CD4-positive, CD25-positive, alpha-beta regulatory T cell (primary cell): ENCODE results near the gene LIN7B. TPM values are rescaled to one million over a fixed set of nuclear protein-coding genes. Genes with fewer than 3 reads are reported as not detected.
"Not testable (repeated sequence)": the region's sequence is repeated elsewhere in the genome, so short reads cannot be mapped to it uniquely, and the experiment has no call there.

Source experiments
- ATAC-seq, 2 donors: fragments of 150-1000 bp; cut with Tn5 transposase; one replicate each; pipeline ENCODE4 v1.10.0; 2021; ENCODE audit warnings: low read depth in 2 of 2, moderate number of reproducible peaks in 2 of 2, moderate library complexity in 1 of 2
- DNase-seq, 3 donors: peaks; one replicate each; pipeline versions ENCODE4 v3.0.0 to v3.0.0-alpha.2; 2012 to 2022; ENCODE audit warnings: mixed read lengths in 1 of 3
- H3K27ac ChIP-seq: one replicate; pipeline ENCODE4 v1.7.0; 2013; ENCODE audit warnings: mild to moderate bottlenecking, low read length; ENCODE audit not compliant: insufficient read depth, poor library complexity, severe bottlenecking
- H3K27me3 ChIP-seq: one replicate; pipeline ENCODE4 v1.7.0; 2013; ENCODE audit warnings: low read length; ENCODE audit not compliant: control insufficient read depth, insufficient read depth
- H3K36me3 ChIP-seq: one replicate; pipeline ENCODE4 v1.7.0; 2013; ENCODE audit warnings: mild to moderate bottlenecking, low read length, moderate library complexity; ENCODE audit not compliant: control insufficient read depth, insufficient read depth
- H3K4me1 ChIP-seq: 2 replicates; pipeline ENCODE4 v1.7.0; 2013; ENCODE audit warnings: mild to moderate bottlenecking, low read length; ENCODE audit not compliant: insufficient read depth, control insufficient read depth, poor library complexity, severe bottlenecking
- H3K4me3 ChIP-seq: one replicate; pipeline ENCODE4 v1.7.0; 2013; ENCODE audit warnings: low read depth, mild to moderate bottlenecking, low read length, moderate library complexity
- H3K9me3 ChIP-seq, 2 experiments: 1 replicate in 1 of 2; 2 replicates in 1 of 2; pipeline ENCODE4 v1.7.0; 2013; ENCODE audit warnings: low read length in 2 of 2, mild to moderate bottlenecking in 1 of 2, moderate library complexity in 1 of 2; ENCODE audit not compliant: control insufficient read depth in 2 of 2
- H3K27ac Mint-ChIP-seq, 3 donors: one replicate each; pipeline ENCODE4 v1.8.0; 2020 to 2022; ENCODE audit warnings: mild to moderate bottlenecking in 3 of 3, mixed read lengths in 3 of 3, moderate library complexity in 2 of 3
- H3K27me3 Mint-ChIP-seq: one replicate; pipeline ENCODE4 v1.8.0; 2022; ENCODE audit warnings: mild to moderate bottlenecking, mixed read lengths
- H3K36me3 Mint-ChIP-seq: one replicate; pipeline ENCODE4 v1.8.0; 2020; ENCODE audit warnings: mixed read lengths
- H3K4me1 Mint-ChIP-seq, 4 donors: one replicate each; pipeline ENCODE4 v1.8.0; 2020 to 2022; ENCODE audit warnings: mixed read lengths in 4 of 4, mild to moderate bottlenecking in 1 of 4
- H3K4me3 Mint-ChIP-seq, 4 donors: one replicate each; pipeline ENCODE4 v1.8.0; 2020 to 2022; ENCODE audit warnings: mild to moderate bottlenecking in 4 of 4, mixed read lengths in 4 of 4, moderate library complexity in 3 of 4
- H3K9me3 Mint-ChIP-seq, 7 donors: one replicate each; pipeline ENCODE4 v1.8.0; 2020 to 2022; ENCODE audit warnings: mixed read lengths in 7 of 7, mild to moderate bottlenecking in 3 of 7, moderate library complexity in 2 of 7
- polyA plus RNA-seq, 4 donors: library from polyadenylated mRNA; unstranded; fragments of 300-500 nt; fragmentation: Illumina TruSeq; gene quantifications; one replicate each; pipeline ENCODE4 v1.2.3, GENCODE V29; 2021
- total RNA-seq: library from RNA; stranded (reverse); gene quantifications from one replicate; pipeline ENCODE4 v1.2.3, GENCODE V29; 2022

LIN7B gene
- total and polyA plus RNA-seq, 5 donors from 2014 or later = 2.6 to 5.5 (median 4.4) TPM

DNA sequence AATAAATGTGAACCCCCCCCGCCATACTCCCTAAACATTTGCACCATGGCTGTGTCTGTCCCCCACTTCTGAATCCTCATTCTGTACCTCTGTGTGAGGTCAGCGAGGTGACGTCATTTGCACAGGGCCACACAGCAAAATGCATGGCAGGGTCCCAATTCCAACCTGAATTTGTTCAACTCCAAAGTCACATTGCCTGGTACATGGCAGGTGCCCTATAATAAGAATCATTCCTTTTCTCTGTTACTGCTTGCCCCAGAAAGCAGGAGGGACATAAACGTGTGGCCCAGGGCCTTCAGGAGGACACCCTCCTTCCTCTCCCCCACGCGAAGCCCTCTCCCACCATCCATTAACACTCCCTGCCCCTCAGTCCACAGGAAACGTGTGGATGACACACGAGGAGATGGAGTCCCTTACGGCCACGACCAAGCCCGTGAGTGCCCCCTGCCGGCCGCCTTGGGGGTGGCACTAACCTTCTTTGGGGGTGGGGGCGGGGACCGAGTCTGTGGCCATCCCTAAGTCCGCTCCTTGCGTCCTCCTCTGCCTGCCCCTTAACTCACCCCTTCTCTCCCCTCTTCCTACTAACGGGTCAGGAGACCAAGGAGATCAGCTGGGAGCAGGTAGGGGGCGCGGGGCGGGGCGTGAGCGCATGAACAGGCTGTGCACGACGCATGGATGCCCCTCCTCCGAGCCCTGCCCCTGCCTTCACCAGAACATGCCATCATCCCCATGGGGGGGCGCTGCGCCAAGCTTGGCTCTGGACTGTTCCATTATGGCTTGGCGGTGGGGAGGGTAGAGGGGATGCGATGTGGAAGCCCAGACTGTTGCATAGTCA lies 31.6 kb downstream of the LIN7B start:
- no peaks in the 10 kb centered on the region for H3K36me3 ChIP-seq
- ATAC-seq = peak; percentile 45 to 51
- H3K27me3 ChIP-seq = peaks cover 13% of the 10 kb centered on the region
- H3K9me3 ChIP-seq = peaks cover 0 to 4% of the 10 kb centered on the region in 2 experiments
- DNase-seq = peak; percentile 64 to 72 (median 71)
- Mint-ChIP-seq H3K27me3 (peaks cover 72% of the 10 kb centered on the region), H3K27ac (peak overlapping the region in 2 of 3 donors; percentile 19 to 84), H3K9me3 (no peaks in the 10 kb centered on the region), H3K36me3 (peaks cover 3% of the 10 kb centered on the region), H3K4me3 (peak overlapping the region in 1 of 4 donors; percentile 8), H3K4me1 (peaks cover 0 to 44% (median 27%) of the 10 kb centered on the region in 4 donors)
- no peak overlapping the region for H3K27ac ChIP-seq
- H3K4me1 ChIP-seq = peaks cover 37% of the 10 kb centered on the region
- H3K4me3 ChIP-seq = no peak overlapping the region

DNA sequence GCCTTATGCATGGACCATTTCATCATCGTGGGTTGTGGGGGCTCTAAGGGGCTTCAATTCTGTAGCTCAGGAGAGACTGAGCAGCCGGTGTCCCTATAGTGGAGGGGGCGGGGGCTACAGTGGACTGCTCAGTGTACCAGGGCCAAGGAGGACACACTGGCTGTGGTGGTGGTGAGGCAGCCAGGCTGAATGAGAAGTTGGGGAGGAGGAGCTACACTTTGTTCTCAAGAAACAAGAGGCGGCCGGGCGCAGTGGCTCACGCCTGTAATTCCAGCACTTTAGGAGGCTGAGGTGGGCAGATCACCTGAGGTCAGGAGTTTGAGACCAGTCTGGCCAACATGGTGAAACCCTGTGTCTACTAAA lies 32.2 kb downstream of the LIN7B start:
- Histone ChIP-seq H3K4me1 (peaks cover 43% of the 10 kb centered on the region), H3K27me3 (peaks cover 18% of the 10 kb centered on the region)
- ATAC-seq, H3K27ac ChIP-seq, H3K9me3 ChIP-seq, H3K4me3 Mint-ChIP-seq, H3K36me3 ChIP-seq, H3K9me3 Mint-ChIP-seq, H3K36me3 Mint-ChIP-seq, H3K27ac Mint-ChIP-seq, H3K4me3 ChIP-seq, DNase-seq: not testable (repeated sequence)
- peaks cover 72% of the 10 kb centered on the region for H3K27me3 Mint-ChIP-seq
- H3K4me1 Mint-ChIP-seq = peaks cover 0 to 46% (median 27%) of the 10 kb centered on the region in 4 donors

DNA sequence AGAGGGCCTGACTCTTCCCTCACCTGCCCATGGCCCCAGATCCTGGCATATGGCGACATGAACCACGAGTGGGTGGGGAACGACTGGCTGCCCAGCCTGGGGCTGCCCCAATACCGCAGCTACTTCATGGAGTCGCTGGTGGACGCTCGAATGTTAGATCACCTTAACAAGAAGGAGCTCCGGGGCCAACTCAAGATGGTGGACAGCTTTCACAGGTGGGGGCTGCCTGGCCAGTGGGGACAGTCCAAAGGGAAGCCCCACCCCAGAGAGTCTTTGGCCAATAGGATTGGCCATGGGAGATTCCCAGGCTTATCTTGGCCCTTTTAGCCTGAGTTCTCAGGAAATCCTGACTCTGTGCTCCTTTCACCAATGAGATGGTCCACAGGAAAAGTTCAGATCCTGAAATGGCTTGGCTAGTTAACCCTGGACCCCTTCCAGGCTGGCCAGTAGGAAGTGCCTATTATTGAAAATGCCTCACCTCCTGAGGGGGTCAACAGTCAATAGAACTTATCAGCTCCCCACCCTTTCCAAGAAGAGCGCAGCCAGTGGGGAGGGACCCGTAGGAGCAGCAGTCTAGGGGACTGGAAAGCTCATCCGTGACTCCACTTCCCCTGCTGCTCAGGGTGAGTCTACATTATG lies 34.0 kb downstream of the LIN7B start:
- ATAC-seq = no peak
- Histone ChIP-seq H3K36me3 (no peaks in the 10 kb centered on the region), H3K27me3 (peaks cover 20% of the 10 kb centered on the region), H3K4me3 (no peak overlapping the region), H3K4me1 (peaks cover 41% of the 10 kb centered on the region), H3K9me3 (peaks cover 0 to 12% of the 10 kb centered on the region in 2 experiments), H3K27ac (no peak overlapping the region)
- Mint-ChIP-seq H3K4me1 (peaks cover 0 to 50% (median 24%) of the 10 kb centered on the region in 4 donors), H3K4me3 (peak overlapping the region; percentile 13 to 89 (median 72)), H3K36me3 (peaks cover 3% of the 10 kb centered on the region), H3K27me3 (peaks cover 83% of the 10 kb centered on the region), H3K27ac (no peak overlapping the region), H3K9me3 (peaks cover 0 to 4% (median 0%) of the 10 kb centered on the region in 7 donors)
- no peak for DNase-seq

DNA sequence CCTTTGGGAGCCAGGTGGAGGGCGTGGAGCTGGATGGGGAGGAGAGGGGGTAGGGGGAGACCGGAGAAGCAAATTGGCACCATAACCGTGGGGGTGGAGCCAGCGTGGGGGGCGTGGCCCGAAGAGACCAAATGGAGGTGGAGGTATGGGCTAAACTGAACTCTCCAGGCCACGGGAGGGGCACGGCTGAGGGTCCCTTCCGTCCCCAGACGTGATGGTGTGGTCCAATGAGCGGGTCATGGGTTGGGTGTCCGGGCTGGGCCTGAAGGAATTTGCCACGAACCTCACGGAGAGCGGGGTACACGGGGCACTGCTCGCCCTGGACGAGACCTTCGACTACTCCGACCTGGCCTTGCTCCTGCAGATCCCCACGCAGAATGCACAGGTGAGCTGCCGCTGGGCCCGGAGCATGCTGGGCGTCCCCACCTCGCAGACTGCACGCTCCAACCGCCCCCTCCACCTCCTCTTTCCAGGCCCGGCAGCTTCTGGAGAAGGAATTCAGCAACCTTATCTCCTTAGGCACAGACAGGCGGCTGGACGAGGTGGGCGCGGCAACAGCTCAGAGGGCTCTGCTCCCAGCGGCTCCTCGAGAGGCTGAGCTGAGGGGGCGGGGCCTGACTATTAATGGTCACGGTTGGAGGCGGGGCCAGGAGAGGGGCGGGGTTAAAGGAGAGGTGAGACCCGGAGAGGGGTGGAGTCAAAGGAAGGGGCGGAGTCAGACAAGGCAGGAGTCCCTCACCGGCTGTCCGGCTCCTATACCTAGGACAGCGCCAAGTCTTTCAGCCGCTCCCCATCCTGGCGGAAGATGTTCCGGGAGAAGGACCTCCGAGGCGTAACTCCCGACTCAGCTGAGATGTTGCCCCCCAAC lies 34.8 kb downstream of the LIN7B start:
- no peak overlapping the region for H3K27ac ChIP-seq
- Mint-ChIP-seq H3K4me3 (peak overlapping the region; percentile 72 to 89 (median 79)), H3K27ac (peak overlapping the region in 1 of 3 donors; percentile 65), H3K4me1 (peaks cover 0 to 53% (median 25%) of the 10 kb centered on the region in 4 donors), H3K36me3 (peaks cover 3% of the 10 kb centered on the region), H3K9me3 (peaks cover 0 to 7% (median 2%) of the 10 kb centered on the region in 7 donors), H3K27me3 (peaks cover 89% of the 10 kb centered on the region)
- peaks cover 41% of the 10 kb centered on the region for H3K4me1 ChIP-seq
- H3K4me3 ChIP-seq = peak overlapping the region; percentile 32
- H3K9me3 ChIP-seq = peaks cover 0 to 12% of the 10 kb centered on the region in 2 experiments
- H3K27me3 ChIP-seq = peaks cover 20% of the 10 kb centered on the region
- ATAC-seq (peak; percentile 41 to 47), DNase-seq (peak; percentile 60 to 70 (median 69))
- no peaks in the 10 kb centered on the region for H3K36me3 ChIP-seq

DNA sequence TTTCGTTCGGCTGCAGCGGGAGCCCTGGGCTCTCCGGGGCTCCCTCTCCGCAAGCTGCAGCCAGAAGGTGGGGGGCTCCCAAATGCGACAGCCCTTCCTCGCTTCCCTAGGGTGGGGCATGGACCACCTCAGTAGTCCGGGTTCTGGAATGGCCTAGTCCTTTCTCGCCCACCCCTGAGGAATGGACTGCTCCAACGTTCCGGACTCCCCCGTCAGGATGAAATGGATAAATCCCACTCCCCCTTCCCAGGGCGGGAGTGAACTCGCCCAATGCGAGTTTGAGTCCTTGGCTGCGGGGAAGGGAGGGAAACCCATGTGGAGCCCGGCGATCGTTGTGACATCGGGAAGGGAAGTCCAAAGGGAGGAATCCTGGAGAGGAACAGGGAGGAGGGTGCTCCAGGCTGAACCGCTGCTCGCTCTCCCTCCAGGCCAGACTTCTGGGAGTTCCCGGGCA lies 35.5 kb downstream of the LIN7B start:
- H3K9me3 ChIP-seq = peaks cover 0 to 12% of the 10 kb centered on the region in 2 experiments
- ATAC-seq = no peak
- H3K4me1 Mint-ChIP-seq = peaks cover 0 to 53% (median 25%) of the 10 kb centered on the region in 4 donors
- H3K27me3 Mint-ChIP-seq = peaks cover 92% of the 10 kb centered on the region
- no peak overlapping the region for H3K27ac Mint-ChIP-seq
- H3K27me3 ChIP-seq = peaks cover 20% of the 10 kb centered on the region
- peak overlapping the region; percentile 32 for H3K4me3 ChIP-seq
- peak overlapping the region; percentile 48 to 82 (median 77) for H3K4me3 Mint-ChIP-seq
- no peak for DNase-seq
- no peak overlapping the region for H3K27ac ChIP-seq
- peaks cover 3% of the 10 kb centered on the region for H3K36me3 Mint-ChIP-seq
- H3K4me1 ChIP-seq = peaks cover 41% of the 10 kb centered on the region
- H3K9me3 Mint-ChIP-seq = peaks cover 0 to 7% (median 5%) of the 10 kb centered on the region in 7 donors
- H3K36me3 ChIP-seq = no peaks in the 10 kb centered on the region

DNA sequence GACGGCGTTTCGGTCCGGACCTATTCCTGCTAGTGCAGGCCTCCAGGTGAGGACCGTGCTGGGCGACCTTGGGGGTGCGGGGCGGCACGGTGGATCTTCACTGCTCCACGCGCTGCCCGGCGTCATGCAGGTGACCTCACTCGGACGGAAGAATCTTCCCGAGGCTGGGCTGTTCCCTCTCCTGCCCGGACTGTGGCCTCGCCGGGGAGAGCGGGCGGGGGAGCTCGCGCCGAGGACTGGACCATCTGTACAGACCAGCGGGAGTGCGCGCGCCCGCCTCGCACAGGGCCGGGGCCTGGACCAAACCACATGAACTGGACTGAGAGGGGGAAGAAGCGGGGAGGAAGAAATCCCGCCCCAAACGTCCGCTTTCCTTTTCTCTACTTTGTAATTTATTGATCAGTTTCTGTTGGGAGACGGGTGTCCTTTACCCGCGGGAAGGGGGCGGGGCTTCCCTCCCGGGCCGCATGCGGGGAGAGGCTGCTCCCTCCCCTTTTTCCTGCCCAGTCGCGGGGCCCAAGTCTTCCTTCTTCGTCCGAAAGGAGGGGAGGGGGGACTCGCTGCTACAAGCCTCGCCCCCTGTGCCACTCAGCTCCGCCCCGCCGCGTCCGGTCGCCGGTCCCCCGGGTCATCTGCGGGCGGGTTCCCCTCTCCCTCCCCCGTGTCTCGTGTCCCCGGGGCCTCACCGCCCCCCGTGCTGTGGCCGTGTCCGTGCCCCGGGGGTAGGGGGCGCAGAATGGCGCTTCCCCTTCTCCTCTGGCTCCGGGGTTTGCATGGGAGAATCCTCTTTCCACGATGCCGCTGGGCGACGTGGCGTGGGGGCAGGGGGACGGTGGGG lies 36.2 kb downstream of the LIN7B start:
- no peaks in the 10 kb centered on the region for H3K36me3 ChIP-seq
- H3K27me3 Mint-ChIP-seq = peaks cover 91% of the 10 kb centered on the region
- no peak overlapping the region for H3K27ac Mint-ChIP-seq
- H3K9me3 ChIP-seq = peaks cover 0 to 12% of the 10 kb centered on the region in 2 experiments
- peaks cover 0 to 9% (median 5%) of the 10 kb centered on the region in 7 donors for H3K9me3 Mint-ChIP-seq
- no peak overlapping the region for H3K27ac ChIP-seq
- peak overlapping the region; percentile 48 for H3K4me3 ChIP-seq
- H3K36me3 Mint-ChIP-seq = peaks cover 3% of the 10 kb centered on the region
- H3K27me3 ChIP-seq = peaks cover 20% of the 10 kb centered on the region
- H3K4me1 ChIP-seq = peaks cover 41% of the 10 kb centered on the region
- peak overlapping the region; percentile 48 to 82 (median 77) for H3K4me3 Mint-ChIP-seq
- peaks cover 0 to 53% (median 24%) of the 10 kb centered on the region in 4 donors for H3K4me1 Mint-ChIP-seq
- DNase-seq = peak in 2 of 3 donors; percentile 35 to 44
- ATAC-seq = no peak
